ENCODE data around the gene NHLRC2. TPM values are rescaled to one million over a fixed set of nuclear protein-coding genes. Genes with fewer than 3 reads are reported as not detected.

The NHLRC2 gene
- total and polyA plus RNA-seq, 2 donors (not counting 3 experiments of a cell fraction or from before 2014, with no cell fraction given) = 5.2 to 28.2 TPM

- intact Hi-C loops (cut with micrococcal nuclease) (no loop called here), dilution Hi-C loops (cut with MboI; ENCODE audit: extremely low pct_ligation_motif_present, low sequenced_read_pairs) (no loop called here)
- POLR2A ChIA-PET = no interaction called here
- TF ChIP-seq MAX (IDR thresholded peaks at IDR 0.05; ENCODE audit: insufficient read depth, insufficient read length) = no peak
- peak; percentile 52 for TF ChIP-seq FOS (IDR thresholded peaks at IDR 0.05; ENCODE audit: borderline replicate concordance, insufficient read depth, low read length)
- TF ChIP-seq EZH2 (IDR thresholded peaks at IDR 0.05; ENCODE audit: borderline replicate concordance, low read depth, low read length, severe bottlenecking) = no peak
- TF ChIP-seq JUN (IDR thresholded peaks at IDR 0.05; ENCODE audit: borderline replicate concordance, insufficient read depth, insufficient read length, low read depth) = no peak
- TF ChIP-seq CTCF (IDR thresholded peaks at IDR 0.05; ENCODE audit: extremely low read depth in 1 of 2, insufficient read depth in 1 of 2, low read depth in 1 of 2, low read length in 2 of 2) = no peak
- TF ChIP-seq POLR2AphosphoS5 (IDR thresholded peaks at IDR 0.05; ENCODE audit: insufficient read depth, low read depth, low read length) = no peak
- TF ChIP-seq GATA2 (IDR thresholded peaks at IDR 0.05; ENCODE audit: insufficient read depth, insufficient read length, low read depth, low read length) = no peak
- no peak for TF ChIP-seq POLR2A (IDR thresholded peaks at IDR 0.05; ENCODE audit: low read depth, low read length)
- peaks cover 3 to 14% of the 10 kb centered on the region in 2 experiments for H3K36me3 ChIP-seq (ENCODE audit: control insufficient read depth in 2 of 2, extremely low read depth in 1 of 2, insufficient read depth in 2 of 2, low read length in 2 of 2)
- no TSS peak for BruUV-seq (replicated peaks)
- H3K4me2 ChIP-seq (ENCODE audit: insufficient read depth, low read length) = no peak overlapping the region
- H3K4me1 ChIP-seq (ENCODE audit: control insufficient read depth, extremely low read depth, insufficient read depth, low read length) = peaks cover 36% of the 10 kb centered on the region
- H3K27ac ChIP-seq (ENCODE audit: insufficient read depth, low read depth, low read length) = no peak overlapping the region
- CTCF ChIA-PET = interaction anchor here (0.9 to 1.8 kb wide), 6 partner anchors 16 to 244 kb away, joined by 3 to 5 read pairs (median 3); partner anchors contain the start of gene CASP7
- no peak overlapping the region for H2AFZ ChIP-seq (ENCODE audit: low read depth, low read length)
- H3K9ac ChIP-seq (replicated peaks; ENCODE audit: extremely low read depth, insufficient read depth, low read length) = no peak overlapping the region
- peak; percentile 33 for DNase-seq (ENCODE audit: low read depth, low spot score)
- no peaks in the 10 kb centered on the region for H3K9me3 ChIP-seq (replicated peaks; ENCODE audit: control insufficient read depth, insufficient read depth, low read length)
- FAIRE-seq = no peak
- no peaks in the 10 kb centered on the region for H3K27me3 ChIP-seq (ENCODE audit: control insufficient read depth in 2 of 2, insufficient read depth in 2 of 2, low read length in 2 of 2)
- H3K79me2 ChIP-seq (ENCODE audit: control insufficient read depth, insufficient read depth, low read length) = peaks cover 41% of the 10 kb centered on the region
- no peak overlapping the region for H3K4me3 ChIP-seq (replicated peaks in 1 of 3; ENCODE audit: insufficient read depth in 1 of 3, low read depth in 1 of 3, low read length in 3 of 3)
- H3K9me1 ChIP-seq (replicated peaks; ENCODE audit: control insufficient read depth, extremely low read depth, insufficient read depth, low read length) = no peaks in the 10 kb centered on the region
- no peaks in the 10 kb centered on the region for H4K20me1 ChIP-seq (replicated peaks; ENCODE audit: control insufficient read depth, extremely low read depth, insufficient read depth, low read length)
Observed at GRCh38 chr10:113858541-113858940, 4.1 kb downstream of the NHLRC2 start.

All from endothelial cell of umbilical vein (primary cell).